Middle frontal gyrus (tissue), 1 donor: Measurements from ENCODE around the gene IFT52.
A peak's percentile ranks its signal among the peaks of the same experiment; 100 is the strongest.

Source experiments
- DNase-seq: peaks from one replicate; pipeline ENCODE4 v3.0.0-alpha.2; 2015; ENCODE audit warnings: low spot score; ENCODE audit errors: extremely low spot score

IFT52 gene, protein sequence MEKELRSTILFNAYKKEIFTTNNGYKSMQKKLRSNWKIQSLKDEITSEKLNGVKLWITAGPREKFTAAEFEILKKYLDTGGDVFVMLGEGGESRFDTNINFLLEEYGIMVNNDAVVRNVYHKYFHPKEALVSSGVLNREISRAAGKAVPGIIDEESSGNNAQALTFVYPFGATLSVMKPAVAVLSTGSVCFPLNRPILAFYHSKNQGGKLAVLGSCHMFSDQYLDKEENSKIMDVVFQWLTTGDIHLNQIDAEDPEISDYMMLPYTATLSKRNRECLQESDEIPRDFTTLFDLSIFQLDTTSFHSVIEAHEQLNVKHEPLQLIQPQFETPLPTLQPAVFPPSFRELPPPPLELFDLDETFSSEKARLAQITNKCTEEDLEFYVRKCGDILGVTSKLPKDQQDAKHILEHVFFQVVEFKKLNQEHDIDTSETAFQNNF

DNA sequence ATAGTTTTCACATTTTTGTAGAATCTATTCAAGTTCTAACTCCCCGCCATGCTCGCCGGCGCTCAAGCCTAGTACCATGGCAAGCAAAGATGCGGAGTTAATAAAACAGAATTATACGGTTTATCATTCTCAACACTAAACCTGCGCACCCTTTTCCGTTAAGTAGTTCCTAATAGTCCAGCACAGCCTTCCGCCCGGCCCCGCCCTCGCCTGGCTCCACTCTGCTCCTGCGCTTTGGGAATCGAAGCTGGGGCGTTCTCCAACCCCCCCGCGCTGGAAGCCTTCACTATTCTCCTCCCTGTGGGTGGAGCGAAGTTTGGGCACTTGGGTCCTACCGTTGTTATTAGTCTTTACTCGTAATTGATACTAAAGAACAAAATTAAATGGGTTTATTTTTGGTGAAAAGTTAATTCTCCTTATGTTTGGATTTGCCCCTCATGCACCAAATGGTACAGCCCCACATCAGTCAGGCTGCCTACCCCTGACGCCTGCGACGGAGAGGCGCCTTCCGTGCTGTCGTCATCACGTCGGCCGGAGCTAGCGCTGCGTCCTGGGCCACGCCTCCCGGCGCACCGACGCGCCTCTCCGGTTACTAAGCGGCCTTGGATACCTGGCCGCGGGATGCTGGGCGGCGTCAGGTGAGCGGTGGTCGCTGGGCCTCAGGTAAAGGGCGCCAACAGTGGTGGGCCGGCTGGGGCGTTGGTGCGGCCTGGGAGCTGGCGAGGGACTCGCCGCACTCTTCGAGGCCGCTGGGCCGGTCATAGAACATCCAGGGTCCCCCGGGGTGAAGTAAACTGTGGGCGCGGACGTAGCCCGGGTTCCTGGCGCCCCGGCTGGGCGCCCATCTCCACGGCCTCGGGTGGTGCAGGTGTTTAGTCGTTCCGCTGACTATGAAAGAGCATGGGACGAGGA is at the start of gene IFT52:
TSS of gene IFT52 (plus strand) at position 546 of the 912 bp plus-strand sequence. CDS start 3,762 bp downstream, outside the sequence.
- DNase-seq, result peak; percentile 86

DNA sequence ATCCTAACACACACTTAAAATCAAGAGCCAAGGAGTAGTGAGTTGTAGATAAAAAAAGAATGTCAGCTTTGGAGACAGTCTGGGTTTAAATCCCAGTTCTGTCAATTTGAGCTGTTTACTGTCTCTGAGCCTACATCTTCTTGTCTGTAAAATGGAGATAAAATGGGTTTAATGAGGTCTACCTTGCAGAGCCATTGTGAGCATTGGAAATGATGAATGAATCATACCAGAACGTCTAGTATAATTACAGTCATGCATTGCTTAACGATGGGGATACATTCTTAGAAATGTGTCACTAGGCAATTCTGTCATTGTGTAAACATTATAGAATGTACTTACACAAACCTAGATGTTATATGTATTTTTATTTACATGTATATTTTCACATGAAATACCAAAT is 49.5 kb upstream of the IFT52 start:
- DNase-seq, result no peak

GRCh38 chr20:43542161-43542560 is 48.6 kb upstream of the IFT52 start:
- DNase-seq, result no peak

DNA sequence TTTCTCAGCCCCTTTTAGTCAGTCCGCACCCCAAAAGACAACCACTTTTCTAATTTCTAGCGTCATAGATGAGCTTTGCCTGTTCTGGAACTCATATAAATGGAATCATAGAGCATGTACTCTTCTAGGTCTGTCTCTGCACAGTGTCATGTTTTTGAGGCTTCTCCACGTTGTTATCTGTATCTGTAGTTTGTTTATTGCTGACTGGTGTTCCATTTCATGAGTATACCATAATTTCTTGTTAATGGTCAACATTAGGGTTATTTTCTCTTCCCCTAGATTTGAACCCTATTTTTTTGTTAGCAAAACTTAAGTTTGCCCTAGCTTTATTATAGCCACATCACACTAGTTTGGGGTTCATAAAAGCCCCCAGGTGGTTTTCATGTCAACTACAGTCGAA is 48.1 kb upstream of the IFT52 start:
- DNase-seq, result no peak

DNA sequence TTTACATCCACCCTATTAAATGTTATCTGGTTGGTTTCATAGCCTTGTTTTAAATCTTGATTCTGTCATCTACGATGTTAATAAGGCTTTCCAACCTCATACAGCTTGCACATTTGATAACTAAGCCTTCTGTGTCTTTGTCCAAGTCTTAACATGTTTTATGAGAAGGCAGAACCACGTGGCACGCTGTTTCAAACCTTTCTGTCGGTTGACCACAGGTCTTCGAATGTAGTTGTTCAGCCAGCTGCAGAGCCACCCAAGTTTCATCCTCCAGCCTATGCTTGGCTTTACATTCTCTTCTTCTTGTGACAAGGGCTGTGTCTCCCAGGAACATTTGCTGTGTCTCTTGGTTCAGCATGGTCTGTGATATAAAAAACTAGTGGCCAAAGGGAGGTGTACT is 47.6 kb upstream of the IFT52 start:
- DNase-seq, result no peak

DNA sequence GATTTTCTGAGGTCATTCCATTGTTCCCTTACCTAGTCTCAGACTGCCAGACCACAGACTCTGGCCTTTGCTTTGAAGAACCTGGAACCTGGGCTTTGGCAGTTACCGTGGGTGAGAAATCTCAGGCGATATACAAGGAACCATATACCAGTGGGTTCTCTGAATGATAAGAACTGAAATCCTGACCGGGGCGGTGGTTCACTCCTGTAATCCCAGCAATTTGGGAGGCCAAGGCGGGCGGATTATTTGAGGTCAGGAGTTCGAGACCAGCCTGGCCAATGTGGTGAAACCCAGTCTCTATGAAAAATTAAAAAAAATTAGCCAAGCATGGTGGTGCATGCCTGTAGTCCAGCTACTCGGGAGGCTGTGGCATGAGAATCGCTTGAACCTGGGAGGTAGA is 46.2 kb upstream of the IFT52 start:
- no peak for DNase-seq

DNA sequence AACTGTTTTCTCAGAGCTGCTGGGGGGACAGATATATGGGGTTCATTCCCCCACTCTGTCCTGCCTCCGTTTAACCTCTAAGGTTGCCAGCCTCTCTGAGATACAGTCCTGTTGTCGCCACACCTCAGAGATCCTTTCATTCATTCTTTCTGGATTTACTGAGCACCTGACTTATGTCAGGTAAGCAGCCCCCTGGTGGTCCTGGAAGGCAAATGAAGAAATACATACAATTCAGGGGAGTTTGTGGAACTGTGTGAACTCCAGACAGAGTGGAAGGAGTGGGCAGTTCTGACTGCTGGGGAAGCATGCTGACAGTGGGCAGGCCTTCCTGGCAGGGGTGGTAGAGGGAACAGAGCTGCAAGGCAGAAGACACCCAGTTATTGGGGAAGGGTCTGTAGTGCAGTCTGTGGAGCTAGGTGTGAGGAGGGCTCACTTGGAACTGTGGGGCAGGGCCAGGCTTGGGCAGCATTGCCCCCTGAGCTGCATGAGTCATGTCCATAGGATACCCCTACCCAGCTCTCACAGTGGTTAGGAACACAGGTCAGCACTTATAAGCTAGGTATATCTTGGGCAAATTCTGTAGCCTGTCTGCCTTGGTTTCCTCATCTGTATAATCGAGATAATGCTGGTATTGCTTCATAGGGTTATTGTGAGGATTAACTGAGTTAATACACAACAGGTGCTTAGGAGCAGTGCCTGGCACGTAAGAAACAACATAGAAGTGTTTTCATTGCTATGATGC is 44.7 kb upstream of the IFT52 start:
- no peak for DNase-seq

DNA sequence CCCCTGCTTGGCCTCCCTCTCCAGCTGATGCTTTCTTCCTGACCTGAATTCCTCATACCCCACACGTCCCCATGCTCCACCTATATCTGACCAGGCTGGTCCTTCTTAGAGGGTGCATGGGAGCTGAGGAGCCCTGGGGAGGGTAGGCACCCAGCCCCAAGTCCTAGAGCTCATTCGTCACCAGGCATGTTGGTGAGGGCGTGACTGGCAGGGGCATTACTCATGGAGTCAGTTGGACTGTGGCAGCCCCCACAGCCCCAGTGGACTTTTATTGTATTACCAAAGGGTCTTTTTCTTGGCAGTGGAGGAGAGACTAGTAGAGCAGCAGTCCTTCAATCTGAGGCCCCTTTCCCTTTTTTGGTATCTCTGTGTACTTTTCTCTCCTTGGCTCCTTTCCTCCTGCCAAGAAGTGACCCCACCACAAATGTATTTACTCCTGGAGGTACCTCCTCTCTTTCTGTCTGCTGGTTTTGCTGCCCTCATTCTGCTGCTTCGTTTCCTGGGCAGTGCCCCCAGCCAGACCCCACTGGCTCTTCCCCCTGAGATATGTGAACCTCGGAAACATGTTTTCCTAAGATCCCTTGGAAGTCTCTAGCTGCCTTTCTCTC is 42.4 kb upstream of the IFT52 start:
- no peak for DNase-seq

- DNase-seq, result no peak
Observed at GRCh38 chr20:43549416-43550065, 41.2 kb upstream of the IFT52 start.

GRCh38 chr20:43550456-43550855 is 40.3 kb upstream of the IFT52 start:
- DNase-seq, result no peak

DNA sequence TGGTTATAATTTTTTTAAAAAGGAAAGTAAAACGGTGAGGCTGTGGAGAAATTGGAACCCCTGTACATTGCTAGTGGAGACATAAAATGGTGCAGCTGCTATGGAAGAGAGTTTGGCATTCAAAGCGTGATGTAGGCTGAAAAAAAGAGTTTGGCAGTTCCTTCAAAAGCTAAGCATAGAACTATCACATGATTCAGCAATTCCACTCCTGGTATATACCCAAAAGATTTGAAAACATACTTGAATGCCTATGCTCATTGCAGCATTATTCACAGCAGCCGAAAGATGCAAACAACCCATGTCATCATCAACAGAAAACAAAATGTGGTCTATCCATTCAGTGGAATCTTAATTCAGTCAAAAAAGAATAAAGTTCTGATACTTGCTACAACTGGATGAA is 36.4 kb upstream of the IFT52 start:
- no peak for DNase-seq

DNA sequence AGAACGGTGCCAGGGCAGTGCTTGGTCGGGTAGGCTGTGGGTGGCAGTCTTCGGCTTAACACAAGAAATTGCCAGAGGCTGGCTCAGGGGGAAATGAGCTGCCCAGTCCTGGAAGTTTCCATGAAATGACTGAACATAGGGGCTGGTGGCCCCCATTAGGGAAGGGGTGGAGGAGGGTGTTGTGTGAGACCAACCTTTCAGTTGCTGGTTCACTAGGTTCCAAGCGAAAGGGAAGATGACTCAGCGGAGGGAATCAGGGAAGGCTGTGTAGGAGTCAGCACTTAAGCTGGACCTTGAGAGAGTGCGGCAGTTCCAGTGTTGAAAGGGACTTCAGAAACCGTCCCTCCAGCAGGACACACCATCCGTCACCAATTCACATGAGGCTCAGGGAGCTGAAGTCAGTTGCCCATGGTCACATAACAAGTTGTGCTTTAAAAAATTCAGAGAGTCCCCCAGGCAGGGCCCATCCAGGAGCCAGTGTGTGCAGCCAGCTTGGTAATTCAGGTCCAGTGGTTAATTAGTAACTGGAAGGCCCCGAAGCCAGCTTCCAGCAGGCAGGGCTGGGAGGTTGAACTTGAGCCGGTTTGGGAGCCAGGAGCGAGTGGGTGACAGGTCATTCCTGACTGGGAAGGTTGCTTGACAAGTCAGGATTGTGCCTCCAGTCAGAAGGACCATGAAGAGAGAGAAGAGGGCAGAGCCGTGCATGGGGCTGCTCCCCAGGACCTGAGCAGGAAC is 32.2 kb upstream of the IFT52 start, which contains the start of gene SGK2:
TSS of gene SGK2 (plus strand) at position 616 of the 735 bp plus-strand sequence. CDS start 7,469 bp downstream, outside the sequence.
- no peak for DNase-seq

GRCh38 chr20:43559147-43559987 is 31.4 kb upstream of the IFT52 start:
- DNase-seq, result no peak

DNA sequence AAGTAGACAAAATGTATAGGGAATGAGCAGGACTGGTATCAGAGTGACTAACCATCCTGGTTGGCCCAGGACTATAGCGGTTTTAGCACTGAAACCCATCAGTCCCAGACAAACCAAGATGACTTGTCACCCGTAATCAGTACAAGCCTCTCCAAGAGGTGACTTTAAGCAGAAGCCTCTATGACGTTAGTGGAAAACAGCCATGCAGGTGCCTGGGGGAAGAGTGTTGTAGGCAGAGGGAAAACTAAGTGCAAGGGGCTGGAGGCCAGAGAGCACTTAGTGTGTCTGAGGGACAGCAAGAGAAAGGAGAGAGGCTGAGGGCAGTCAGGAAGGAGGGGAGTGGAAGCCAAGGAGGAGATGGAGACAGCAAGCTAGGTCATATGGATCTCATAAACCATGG is 29.8 kb upstream of the IFT52 start:
- no peak for DNase-seq

GRCh38 chr20:43563429-43563828 is 27.3 kb upstream of the IFT52 start:
- DNase-seq, result no peak

GRCh38 chr20:43563991-43564390 is 26.7 kb upstream of the IFT52 start:
- no peak for DNase-seq

DNA sequence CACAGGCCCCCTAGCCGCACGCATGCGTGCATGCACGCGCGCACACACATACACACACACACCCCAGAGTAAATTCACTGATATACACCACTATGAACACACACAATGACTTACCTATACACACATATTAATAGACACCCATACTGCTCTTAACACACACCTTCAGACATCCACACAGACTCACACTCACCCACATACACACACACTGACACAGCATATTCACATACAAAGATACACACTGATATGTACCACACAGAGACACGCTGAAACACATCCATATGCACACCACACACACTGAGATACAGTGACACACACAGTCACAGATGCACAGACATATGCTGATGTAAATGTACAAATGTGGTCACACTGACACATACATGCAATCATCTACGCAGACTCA is 26.3 kb upstream of the IFT52 start:
- DNase-seq, result no peak

- DNase-seq, result peak; percentile 24
Observed at GRCh38 chr20:43564993-43565757, 25.6 kb upstream of the IFT52 start.
